ENCODE measurements around the gene PRKCSH. TPM values are rescaled to one million over a fixed set of nuclear protein-coding genes. Genes with fewer than 3 reads are reported as not detected.
"Not testable (repeated sequence)": the region's sequence is repeated elsewhere in the genome, so short reads cannot be mapped to it uniquely, and the experiment has no call there.

Gene PRKCSH
- total RNA-seq, 1 experiment from 2014 or later = 318 TPM

- BruUV-seq (replicated peaks) = no TSS peak
- intact Hi-C loops (cut with micrococcal nuclease; ENCODE audit: unreplicated experiment) = no loop called here
- H3K9me3 Mint-ChIP-seq (ENCODE audit: low read depth, unreplicated experiment) = no peaks in the 10 kb centered on the region
- CTCF ChIA-PET = interaction anchor here (0.5 to 0.7 kb wide), 2 partner anchors 50 to 108 kb away, joined by 5 to 16 read pairs; no protein-coding TSS in a partner anchor
- DNase-seq = no peak
- H3K27me3 Mint-ChIP-seq (ENCODE audit: unreplicated experiment) = no peaks in the 10 kb centered on the region
- no peak for TF ChIP-seq CTCF (IDR thresholded peaks at IDR 0.05; ENCODE audit: unreplicated experiment)
- H3K4me1 Mint-ChIP-seq (ENCODE audit: low read depth, unreplicated experiment) = no peaks in the 10 kb centered on the region
- H3K27ac Mint-ChIP-seq (ENCODE audit: unreplicated experiment) = no peak overlapping the region
- peaks cover 40% of the 10 kb centered on the region for H3K36me3 Mint-ChIP-seq (ENCODE audit: insufficient read depth, unreplicated experiment)
- no peak overlapping the region for H3K4me3 Mint-ChIP-seq (ENCODE audit: low read depth, unreplicated experiment)
Observed at GRCh38 chr19:11401808-11402543, 33.5 kb upstream of the PRKCSH start.

GRCh38 chr19:11404588-11405222 lies 30.7 kb upstream of the PRKCSH start:
- TF ChIP-seq CTCF (IDR thresholded peaks at IDR 0.05; ENCODE audit: unreplicated experiment) = no peak
- no peak for DNase-seq
- Mint-ChIP-seq H3K4me3 (ENCODE audit: low read depth, unreplicated experiment) (no peak overlapping the region), H3K36me3 (ENCODE audit: insufficient read depth, unreplicated experiment) (peaks cover 33% of the 10 kb centered on the region), H3K27me3 (ENCODE audit: unreplicated experiment) (no peaks in the 10 kb centered on the region), H3K4me1 (ENCODE audit: low read depth, unreplicated experiment) (no peaks in the 10 kb centered on the region), H3K27ac (ENCODE audit: unreplicated experiment) (no peak overlapping the region), H3K9me3 (ENCODE audit: low read depth, unreplicated experiment) (no peaks in the 10 kb centered on the region)
- BruUV-seq (replicated peaks) = no TSS peak
- intact Hi-C loops (cut with micrococcal nuclease; ENCODE audit: unreplicated experiment) = no loop called here
- CTCF ChIA-PET = no interaction called here

- no TSS peak for BruUV-seq (replicated peaks)
- no peak for TF ChIP-seq CTCF (IDR thresholded peaks at IDR 0.05; ENCODE audit: unreplicated experiment)
- intact Hi-C loops (cut with micrococcal nuclease; ENCODE audit: unreplicated experiment) = no loop called here
- no peak for DNase-seq
- Mint-ChIP-seq H3K4me1 (ENCODE audit: low read depth, unreplicated experiment) (no peaks in the 10 kb centered on the region), H3K36me3 (ENCODE audit: insufficient read depth, unreplicated experiment) (peaks cover 20% of the 10 kb centered on the region), H3K27ac (ENCODE audit: unreplicated experiment) (no peak overlapping the region), H3K9me3 (ENCODE audit: low read depth, unreplicated experiment) (no peaks in the 10 kb centered on the region), H3K27me3 (ENCODE audit: unreplicated experiment) (no peaks in the 10 kb centered on the region), H3K4me3 (ENCODE audit: low read depth, unreplicated experiment) (no peak overlapping the region)
- CTCF ChIA-PET = interaction anchor here (0.6 kb wide), 1 partner anchor 125 kb away, joined by 4 read pairs; no protein-coding TSS in a partner anchor
Observed at GRCh38 chr19:11405846-11406643, 29.4 kb upstream of the PRKCSH start.

- H3K27ac Mint-ChIP-seq (ENCODE audit: unreplicated experiment); H3K4me3 Mint-ChIP-seq (ENCODE audit: low read depth, unreplicated experiment); intact Hi-C loops (cut with micrococcal nuclease; ENCODE audit: unreplicated experiment); BruUV-seq (replicated peaks); H3K9me3 Mint-ChIP-seq (ENCODE audit: low read depth, unreplicated experiment); H3K27me3 Mint-ChIP-seq (ENCODE audit: unreplicated experiment); H3K4me1 Mint-ChIP-seq (ENCODE audit: low read depth, unreplicated experiment); DNase-seq; CTCF ChIA-PET: not testable (repeated sequence)
- H3K36me3 Mint-ChIP-seq (ENCODE audit: insufficient read depth, unreplicated experiment) = peaks cover 19% of the 10 kb centered on the region
Observed at GRCh38 chr19:11406703-11407236, 28.7 kb upstream of the PRKCSH start.
